Stimulated activated CD4-positive, alpha-beta T cell treated with anti-CD3 and anti-CD28 coated beads, Interleukin-2, amount 100 ng/mL, for 4 hours (primary cell): ENCODE data around the gene SCNN1A.
A peak's percentile ranks its signal among the peaks of the same experiment; 100 is the strongest.
"Not testable (repeated sequence)": the region's sequence is repeated elsewhere in the genome, so short reads cannot be mapped to it uniquely, and the experiment has no call there.

Source experiments
- DNase-seq: peaks from one replicate; pipeline ENCODE4 v3.0.0-alpha.2; 2020; ENCODE audit warnings: low read depth

The SCNN1A gene

DNA sequence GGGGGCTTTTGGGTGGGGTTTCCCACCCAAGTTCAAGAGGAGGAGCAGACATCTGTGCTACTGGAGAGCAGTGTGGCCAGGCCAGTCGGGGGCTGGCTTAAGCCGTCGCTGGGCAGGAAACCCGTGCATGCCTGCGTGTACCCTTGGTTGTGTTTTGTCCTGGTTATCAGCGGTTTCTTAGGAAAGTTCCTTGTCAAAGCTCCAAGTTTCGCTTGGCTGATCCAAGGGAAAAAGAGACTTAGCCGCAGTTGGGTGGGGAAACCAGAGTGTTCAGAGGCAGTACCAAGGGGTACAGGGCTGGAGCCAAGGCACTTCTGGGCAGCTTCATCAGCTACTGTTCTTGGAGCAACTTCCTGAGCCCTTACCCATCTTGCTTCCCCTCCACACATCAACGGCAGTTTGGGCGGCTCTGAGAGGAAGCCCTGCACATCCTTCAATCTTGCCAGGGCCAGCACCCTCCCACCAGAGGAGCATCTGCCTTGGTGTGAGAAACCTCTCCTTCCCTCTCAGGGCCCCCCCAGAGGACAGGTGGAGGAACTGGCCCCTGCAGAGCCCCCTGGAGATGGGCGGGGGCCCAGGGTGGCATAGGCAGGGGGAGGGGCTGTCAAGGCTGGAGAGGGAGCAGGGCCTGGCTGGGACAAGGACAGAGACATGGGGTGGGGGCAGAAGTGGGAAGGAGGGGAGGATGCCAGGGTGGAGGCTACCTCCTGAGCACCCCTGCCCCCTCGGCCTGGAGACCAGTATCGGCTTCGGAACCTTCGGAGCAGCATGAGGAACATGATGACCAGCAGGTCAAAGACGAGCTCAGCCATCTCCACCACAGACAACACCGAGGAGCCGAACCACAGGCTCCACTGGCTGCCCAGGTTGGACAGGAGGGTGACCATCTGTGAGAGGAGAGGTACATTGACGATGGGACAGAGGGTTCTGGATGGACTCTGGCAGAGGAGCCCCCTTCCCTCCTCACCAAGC is 27.7 kb downstream of the SCNN1A start:
- no peak for DNase-seq

DNA sequence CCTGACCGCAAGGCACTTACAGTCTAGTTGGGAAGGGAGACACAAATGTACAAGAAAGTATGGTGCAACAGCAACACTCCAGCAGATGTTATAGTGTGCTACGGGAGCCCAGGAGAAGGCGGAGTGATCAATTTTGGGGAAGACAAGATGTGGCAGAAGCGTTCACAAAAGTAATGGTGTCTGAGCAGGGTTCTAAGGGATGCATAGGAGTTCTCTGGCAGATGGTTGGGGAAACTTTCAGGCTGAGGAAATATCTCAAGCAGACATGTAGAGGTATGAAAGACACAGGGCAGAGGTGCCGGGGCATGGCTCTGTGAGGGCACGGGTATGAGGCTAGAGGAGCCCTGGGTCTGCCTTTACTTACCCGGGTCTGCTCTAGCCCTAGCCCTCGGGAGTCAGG is 28.4 kb downstream of the SCNN1A start:
- DNase-seq, result no peak

DNA sequence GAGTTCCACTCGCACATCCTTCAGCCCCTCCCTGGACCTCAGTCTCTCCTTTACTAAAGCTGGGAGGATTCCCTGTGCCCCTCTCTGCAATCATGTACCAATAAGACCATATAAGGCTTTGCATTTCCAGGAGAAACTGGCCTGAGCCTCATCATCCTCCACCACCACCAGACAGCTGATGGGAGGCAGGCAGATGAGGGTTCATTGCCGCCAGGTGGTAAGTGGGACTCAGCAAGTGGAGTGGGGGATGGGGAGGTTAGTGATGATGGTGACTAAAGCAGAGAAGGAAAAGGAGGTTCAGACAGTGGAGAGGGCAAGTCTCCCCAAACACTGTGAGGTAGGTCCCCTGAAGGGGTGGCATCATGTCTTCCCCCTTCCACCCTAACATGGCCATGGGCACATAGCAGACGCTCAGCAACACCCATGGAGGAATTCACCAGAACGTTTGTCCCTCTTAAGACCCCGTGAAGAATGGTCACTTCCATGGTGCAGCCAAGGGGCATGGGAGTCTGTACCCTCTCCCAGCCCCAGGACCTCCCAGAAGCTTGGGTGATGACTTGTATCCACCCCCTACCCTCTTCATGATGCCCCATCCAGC is 29.0 kb downstream of the SCNN1A start:
- DNase-seq, result no peak

DNA sequence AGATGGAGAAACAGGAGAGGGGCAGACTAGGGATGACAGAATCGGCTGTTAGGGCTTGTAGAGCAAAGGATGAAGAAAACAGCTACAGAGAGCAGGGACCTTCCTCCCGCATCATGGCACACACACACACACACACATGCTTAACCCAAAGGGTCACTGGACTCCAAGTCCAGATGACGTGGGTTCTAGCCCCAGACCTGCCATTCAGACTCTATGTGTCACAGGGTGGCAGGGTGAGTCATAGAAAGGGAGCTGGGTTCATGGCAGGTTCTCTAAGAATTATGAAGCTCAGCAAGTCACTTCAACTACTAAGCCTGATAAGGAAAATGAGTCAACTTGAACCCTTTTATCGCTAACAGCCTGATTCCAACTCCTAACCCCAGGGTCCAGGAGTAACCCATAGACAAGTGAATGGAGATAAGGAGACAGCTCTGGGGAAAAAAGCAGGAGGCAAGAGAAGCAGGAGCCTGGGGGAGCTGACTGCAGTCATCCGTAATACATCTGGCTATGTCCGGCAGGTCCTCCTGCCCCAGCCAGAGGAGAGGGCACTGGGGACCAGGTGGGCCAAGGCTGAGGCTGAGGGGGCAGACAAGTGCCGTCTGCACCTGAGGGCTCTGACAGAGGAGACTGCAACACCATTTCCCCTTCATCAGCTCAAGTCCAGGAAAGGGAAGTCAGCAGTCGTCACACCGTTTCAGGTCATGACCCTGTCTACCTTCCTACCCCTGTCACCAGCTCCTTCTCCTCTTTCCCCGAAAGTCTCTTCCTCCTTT is 29.9 kb downstream of the SCNN1A start:
- DNase-seq, result peak; percentile 35

DNA sequence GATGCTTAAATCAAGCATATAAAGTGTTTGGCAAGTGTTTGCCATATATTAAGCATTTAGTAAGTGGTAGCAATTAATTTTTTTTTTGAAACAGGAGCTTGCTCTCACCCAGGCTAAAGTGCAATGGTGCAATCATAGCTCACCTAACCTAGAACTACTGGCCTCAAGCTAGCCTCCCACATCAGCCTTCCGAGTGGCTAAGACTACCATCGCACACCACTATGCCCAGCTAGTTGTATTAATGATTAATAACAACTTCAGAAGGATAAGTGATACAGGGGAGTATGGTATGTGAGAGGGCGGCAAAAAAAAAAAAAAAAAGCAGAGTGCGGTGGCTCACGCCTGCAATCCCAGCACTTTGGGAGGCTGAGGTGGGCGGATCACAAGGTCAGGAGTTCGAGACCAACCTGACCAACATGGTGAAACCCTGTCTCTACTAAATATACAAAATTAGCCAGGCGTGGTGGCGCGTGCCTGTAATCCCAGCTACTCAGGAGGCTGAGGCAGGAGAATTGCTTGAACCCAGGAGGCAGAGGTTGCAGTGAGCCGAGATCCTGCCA is 31.2 kb downstream of the SCNN1A start:
- DNase-seq, result not testable (repeated sequence)

DNA sequence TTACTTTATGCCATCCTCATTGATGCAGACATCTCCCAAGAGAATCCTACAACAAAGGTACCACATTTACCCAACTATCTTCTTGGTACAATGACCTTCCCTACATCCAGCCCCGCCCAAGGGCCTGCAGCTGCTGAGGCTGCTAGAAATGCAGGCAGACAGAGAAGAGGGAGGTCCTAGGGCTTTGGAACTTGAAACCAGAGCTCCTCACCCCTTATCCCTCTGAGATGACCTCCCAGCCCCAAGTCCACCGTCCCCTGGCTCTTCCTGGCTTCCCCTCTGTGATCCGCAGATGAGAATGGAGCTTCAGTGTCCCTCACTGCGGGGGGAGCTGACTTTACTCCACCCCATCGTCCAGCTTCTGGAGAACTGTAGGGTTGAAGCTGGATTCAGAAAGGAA is 31.8 kb downstream of the SCNN1A start:
- no peak for DNase-seq

DNA sequence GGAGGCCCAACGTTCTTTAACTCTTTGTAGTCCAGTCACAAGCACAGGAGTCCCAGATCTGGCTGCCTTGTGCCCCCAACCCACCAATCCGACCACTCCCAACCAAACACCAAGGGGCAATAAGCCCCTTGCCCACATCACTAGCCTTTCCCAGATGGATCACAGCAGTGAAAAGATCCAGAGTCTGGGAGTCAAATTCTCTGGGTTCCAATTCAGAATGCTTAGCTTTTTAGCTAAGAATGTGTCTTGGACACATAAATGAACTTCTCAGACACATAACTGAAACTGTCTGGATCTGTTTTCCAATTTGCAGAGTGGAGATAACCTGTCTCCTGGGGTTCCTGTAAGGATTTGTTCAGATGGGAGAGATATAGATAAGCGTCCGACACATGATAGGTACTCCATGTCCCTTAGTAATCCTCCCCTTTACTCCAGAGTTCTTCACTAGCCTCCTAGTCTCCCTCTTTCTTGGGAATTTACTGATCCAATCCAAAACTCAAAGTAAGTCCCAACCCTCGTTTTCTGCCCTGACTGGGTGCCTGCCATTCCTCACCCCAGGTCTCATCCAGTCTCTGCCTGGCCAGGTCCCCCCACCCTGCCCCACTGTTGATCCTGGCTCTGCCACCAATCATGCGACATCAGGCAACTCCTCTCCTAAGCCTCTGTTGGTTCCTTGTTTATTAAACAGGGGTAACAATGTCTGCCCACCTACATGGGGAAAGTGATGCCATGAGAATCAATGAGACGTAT is 33.0 kb downstream of the SCNN1A start:
- no peak for DNase-seq

DNA sequence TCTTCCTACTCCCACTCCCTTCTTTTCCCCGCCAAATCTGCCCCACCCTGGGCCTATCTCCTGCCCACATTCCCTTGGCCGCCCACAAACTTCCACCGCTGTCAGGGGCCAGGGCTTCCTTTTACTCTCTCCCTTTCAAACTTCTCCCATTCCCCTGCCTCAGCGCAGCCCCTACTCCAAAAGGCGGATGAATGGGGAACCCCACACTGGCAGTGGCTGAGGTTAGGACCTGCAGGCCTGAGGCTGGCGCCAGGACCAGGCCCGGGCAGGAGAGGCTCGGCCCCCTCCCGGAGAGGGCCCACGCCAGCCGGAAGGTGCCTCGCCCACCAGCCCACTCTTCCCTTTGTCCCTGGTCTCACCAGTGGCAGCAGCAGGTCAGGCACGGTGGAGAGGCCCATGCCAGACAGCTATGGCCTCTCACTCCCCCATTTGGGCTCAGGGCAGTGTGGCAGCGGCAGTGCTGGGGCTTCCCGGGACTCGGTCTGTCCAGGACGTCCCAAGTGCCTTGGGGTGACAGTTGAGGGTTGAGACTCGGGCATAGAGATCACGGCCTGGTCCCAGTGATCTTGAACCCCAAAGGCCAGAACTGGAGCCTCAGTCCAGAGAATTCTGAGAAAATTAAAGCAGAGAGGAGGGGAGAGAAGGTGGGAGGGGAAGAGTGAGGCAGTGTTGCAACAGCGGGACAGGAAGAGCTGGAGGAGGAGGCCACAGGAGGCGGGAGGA is 33.8 kb downstream of the SCNN1A start, which contains the start of gene TNFRSF1A:
TNFRSF1A (minus strand) TSS at position 660 of the 723 bp plus-strand sequence; CDS start at position 398, 262 bp downstream.
- DNase-seq, result no peak

DNA sequence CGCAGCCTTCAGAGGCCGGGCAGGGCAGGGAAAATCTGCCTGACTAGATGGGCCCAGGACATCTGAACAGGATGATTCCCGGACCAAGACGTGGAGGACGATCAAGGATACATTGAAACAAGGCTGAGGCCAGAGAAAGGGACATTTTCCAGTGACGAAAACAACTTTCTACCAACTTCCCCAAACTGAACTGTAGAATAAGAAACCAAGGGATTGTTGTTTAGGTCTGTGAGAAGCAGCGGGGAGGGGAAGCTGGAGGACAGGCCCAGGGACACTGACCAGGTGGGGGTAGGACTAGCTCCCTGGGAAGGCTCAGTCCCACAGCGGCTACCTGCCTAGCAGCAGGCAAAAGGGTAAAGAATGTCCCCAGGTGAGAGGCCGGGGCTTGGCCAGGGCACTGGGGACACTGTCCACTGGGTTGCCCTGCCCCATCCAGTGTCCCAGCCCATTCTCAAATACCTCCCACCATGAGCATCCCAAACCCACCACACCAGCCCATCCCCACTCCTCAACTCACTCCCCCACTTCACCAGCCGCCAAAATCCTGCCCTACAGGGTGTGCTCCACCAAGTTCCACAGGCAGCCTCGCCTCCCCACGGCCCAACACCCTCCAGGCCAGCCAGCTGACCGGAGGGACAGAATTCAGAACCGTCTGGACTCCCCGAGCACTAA is 34.5 kb downstream of the SCNN1A start:
- DNase-seq, result no peak

DNA sequence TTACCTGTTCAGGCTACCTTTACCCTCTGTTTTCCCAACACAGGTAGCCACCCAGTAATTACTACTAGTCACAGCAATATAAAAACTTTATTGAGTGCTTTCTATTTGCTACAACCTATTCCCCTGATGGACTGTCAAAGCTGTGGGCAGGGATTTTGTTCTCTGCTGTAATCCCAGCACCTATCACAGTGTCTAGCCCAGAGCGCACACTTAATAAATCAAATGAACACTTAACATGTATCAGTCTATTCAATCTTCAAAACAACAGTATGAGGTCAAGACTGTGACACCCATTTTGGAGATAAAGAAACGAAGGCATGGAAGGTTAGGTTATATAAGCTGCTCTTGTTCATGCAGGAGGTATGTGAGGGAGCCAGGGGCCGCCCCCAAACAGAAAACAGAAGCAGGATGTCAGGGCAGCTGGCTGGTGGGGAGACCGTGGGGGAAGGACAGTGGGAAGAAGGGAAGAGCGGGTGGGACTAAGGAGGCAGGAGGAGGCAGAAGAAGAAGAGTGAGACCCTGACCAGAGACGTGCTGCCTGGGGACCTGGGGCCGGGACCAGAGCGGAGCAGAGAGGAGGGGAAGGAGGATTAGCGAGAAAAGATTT is 35.2 kb downstream of the SCNN1A start:
- DNase-seq, result no peak

DNA sequence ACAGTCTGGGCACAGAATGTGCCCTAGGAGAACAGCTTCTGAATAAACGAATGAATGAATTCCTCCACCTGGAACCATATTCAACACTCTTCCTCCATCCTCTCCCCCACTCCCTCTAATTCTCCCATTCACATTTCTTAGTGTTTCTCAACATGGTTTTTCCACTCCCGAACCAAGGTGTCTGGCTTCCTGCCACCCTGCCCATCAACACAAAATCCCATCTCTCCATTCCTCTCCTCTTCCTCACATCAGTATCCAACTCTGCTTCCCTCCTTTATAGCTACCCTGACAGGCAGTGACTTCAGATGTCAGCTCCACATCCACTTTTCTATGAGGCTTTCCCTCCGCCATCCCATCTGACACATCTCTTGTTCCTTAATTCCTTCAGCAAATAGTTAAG is 36.4 kb downstream of the SCNN1A start:
- no peak for DNase-seq

DNA sequence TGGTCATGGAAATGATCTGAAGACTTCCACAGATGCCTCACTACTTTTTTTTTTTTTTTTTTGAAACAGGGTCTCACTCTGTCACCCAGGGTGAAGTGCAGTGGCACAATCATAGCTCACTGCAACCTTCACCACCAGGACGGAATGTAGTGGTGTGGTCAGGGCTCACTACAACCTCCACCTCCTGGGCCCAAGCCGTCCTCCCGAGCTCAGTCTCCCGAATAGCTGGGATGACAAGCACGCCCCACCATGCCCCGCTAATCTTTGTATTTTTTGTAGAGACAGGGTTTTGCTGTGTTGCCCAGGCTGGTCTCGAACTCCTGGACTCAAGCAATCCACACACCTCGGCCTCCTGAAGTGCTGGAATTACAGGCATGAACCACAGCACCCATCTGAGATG is 36.8 kb downstream of the SCNN1A start:
- not testable (repeated sequence) for DNase-seq

DNA sequence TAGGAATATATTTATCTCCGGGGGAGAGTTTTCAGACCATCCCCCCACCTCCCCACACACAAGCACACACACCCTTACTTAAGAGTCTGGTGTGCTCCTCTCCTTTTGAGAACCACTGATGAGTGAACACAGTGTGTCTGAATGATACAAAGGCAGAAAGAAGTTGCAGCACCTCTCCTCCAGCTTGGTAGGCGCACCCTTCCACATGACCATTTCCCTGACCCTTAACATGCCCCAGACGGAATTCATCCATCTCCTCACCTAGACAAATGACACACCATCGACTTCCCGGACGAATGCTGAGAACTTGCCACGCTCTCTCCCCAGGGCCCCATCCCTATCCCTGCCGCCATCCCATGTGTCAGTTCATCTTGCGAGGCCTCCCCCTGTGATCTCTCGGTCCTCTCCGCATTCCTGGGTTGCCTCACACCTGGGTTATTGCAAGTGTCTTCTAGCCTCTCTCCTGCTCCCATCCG is 37.4 kb downstream of the SCNN1A start:
- DNase-seq, result no peak

DNA sequence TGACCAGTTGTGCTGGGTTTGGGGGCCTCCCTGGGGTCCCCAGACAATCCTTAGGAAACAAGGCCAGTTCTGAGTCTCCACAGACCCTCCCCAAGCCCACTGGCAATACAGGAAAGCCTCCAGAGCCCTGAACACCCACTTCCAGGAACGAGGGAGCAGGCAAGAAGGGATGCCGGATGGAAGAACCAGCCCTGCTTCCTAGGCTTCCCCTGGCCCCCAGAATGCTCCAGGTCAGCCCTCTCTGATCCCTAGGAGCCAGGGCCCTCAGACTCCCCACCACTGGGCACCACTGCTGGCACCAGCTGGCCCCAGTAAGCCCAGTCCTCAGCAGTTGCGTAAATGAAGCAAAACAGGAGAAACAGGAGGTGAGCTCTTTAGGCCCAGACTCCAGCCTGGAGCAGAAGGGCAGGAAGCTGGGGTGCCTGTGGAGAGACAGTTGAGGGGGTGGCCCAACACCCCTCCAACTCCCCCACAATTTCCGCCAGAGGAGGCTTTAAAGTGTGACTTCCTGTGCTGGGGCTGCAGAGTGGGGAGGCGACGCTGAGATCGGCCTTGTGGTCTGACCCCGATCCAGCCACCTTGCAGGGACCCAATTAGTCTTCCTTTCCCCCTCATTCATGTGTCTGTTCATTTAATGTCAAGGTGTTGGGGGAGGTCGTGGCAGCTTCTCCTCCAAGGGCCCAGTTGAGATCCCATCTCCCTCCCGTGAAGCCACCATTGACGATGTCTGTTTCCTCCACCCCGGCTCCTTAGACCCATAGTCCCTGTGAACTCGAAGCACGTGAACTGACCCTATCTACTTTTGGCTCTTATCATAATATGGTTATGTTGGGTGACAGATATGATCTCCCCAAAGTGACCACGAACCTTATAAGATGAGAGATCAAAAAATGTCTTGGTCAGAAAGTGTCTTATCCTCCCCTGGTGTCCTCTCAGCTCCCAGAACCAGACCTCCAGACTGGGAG is 38.2 kb downstream of the SCNN1A start:
- DNase-seq, result peak; percentile 24

DNA sequence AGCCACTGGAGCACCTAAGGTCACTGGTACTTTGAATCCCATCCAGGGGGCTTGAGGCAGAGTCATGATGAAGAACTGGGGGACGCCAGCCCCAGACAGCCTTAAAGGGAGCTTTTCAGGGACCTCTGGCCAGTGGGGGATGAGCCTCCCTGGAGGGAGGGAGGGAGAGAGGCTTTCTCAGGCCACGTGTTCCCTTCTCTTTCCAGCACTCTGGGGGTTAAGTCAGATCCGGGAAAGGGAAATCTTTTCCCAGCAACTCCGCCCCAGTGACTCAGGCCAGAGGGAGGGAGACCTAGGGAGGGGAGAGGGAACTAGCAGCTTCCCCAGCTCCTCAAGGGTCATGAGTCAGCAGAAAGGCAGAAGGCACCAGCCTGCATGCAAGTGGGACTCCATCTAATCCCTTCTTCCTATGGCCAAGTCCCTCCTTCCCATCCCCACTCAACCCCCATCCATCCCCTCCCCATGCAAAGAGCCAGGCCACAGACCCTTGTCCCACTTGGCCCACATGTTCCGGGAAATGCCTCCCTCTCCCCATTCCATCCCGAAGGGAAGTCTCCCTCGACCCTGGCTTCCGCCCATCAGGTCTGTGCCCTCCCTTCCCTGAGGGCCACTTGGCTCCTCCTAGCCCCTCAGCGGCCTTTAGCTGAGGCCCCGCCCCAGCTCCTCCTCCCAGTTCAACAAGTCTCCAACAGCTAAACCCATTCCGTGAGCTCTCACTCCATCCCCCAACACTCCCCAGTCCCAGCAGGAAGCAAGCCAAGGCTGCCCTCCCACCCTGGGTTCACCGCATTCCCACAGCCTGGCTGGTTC is 39.1 kb downstream of the SCNN1A start:
- peak; percentile 45 for DNase-seq

DNA sequence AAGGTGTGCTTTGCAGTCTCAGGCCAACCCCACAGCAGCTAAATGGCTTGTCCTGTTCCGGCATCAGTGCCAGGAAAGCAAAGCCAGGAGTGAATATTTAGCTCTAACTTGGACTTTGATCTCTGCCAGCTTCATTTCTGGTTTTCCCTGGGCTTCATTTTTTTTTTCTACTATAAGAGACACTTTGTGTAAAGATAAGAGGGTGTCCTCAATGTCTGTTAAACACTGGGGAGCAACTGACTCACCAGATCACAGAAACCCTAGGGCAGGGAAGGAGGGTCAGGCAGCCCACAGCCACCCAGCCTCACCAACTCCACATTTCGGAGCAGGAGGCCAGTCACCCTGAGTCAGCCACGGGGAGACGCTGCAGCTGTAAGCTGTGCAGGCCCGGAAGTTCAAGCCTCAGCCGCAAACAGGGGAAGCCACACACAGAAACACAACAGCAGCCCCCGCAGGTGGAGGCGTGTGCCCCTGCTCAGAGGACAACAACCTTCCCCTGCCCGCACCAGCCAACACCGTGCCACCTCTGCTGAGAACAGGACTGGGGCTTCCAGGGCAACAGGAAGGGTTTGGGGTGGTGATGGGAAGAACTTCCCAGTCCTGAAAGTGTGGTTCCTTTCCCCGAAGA is 39.8 kb downstream of the SCNN1A start:
- DNase-seq, result peak; percentile 87

DNA sequence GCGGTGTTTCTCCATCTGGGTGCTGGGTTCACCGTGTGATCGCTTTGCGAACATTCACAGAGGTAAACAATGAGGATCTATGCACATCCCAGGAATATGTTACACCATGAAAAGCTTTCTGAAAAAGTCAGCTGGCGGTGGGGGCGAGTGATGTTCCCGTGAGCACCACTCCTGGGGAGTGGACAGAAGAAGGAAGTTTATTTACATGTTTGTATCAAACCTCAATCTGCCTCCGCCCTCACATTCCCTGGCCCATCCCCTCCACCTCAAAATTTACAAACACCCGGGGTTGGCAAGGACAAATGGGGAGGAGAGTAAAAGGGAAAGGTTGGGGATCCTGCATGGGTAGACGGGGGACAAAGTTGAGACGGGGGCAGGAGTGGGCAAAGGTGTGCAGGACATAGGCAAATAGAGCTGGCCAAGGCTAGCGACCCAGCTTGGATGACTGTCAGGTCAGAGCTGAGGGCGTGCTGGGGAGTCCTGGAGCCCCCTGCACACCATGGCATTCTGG is 40.4 kb downstream of the SCNN1A start:
- no peak for DNase-seq
